ENCODE measurements around the gene CDKN2B. TPM values are rescaled to one million over a fixed set of nuclear protein-coding genes. Genes with fewer than 3 reads are reported as not detected.
A peak's percentile ranks its signal among the peaks of the same experiment; 100 is the strongest.

CDKN2B gene
- total and polyA plus RNA-seq, 5 experiments from 2014 or later, result 0.17 to 0.31 TPM; not detected in 3

DNA sequence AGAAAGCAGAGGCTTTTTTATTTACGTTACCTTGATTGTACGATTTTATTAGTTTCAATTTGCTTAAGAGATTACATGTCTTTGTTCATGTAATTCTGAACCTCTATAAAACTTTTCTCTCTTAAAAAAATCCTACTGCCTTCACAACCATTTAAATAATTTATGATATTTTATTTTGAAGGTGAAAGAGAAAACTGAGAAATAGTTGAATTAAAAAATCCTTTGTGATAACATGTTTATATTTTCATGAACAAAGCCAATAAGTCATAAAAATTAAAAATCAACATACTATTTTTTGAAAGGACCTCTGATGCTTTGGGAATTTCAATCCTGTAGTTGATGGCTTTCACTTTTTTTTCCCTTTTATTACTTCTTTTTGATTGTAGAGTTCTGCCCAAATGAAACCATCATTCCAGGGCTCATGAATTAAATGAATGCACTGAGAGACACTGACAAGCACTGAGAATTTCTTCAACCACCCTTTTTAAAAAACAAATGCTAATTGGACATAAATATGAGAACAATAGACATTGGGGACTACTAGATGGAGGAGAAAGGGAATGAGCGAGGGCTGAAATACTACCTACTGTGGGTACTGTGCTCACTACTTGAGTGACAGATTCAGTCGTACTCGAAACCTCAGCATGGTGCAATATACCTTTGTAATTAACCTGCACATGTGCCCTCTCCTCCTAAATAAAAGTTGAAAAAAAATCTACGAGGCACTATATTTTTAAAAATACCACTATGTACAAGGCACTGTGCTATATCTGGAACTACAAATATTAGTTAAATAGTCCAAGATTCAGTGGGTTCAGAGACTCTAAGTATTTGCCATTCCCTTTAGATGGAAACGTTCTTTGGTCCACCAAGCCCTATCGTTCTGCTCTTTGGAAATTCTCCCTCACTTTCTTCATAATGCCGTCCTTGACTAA lies 20.8 kb downstream of the CDKN2B start:
- Mint-ChIP-seq H3K4me3 (no peak overlapping the region), H3K27me3 (peaks cover 42 to 68% (median 58%) of the 10 kb centered on the region in 5 donors), H3K27ac (no peak overlapping the region), H3K9me3 (peaks cover 0 to 24% (median 2%) of the 10 kb centered on the region in 9 donors), H3K36me3 (peaks cover 2 to 13% (median 4%) of the 10 kb centered on the region in 3 donors), H3K4me1 (peaks cover 0 to 8% (median 6%) of the 10 kb centered on the region in 4 donors)
- ATAC-seq (no peak), DNase-seq (no peak)
- POLR2A ChIA-PET, result no interaction called here

DNA sequence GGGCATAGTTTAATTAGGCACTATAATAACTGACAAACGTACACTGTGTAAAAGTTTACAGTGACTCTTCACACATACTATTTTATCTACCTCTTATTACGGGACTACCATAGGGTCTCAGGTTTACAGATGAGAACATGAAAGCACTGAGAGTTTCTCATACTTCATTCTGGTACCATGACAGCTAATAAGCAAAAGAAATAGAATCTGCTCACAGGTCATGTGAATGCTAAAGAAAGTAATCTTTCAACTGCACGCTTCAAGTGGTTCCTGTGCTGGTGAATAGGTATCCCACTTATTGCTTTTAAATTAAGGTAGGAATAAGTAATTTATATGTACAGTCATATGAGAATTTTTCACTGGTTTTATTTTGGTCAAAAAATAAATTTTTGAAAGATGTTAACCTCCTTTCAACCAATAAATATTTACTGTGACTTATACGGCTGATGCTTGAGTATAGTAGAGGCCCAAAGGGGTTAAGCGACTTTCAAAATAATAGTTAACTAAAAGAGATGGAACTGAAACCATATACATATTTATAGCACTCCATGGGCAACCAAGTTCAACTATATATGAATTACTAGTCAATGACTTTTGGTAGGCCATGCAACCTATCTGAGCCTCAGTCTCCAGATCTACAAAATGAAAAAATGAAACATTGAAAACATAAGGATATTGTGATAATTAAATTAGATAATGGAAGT lies 23.0 kb downstream of the CDKN2B start:
- ATAC-seq (no peak), DNase-seq (no peak)
- H3K27ac Mint-ChIP-seq, result no peak overlapping the region
- H3K4me3 Mint-ChIP-seq, result no peak overlapping the region
- peaks cover 0 to 24% (median 2%) of the 10 kb centered on the region in 9 donors for H3K9me3 Mint-ChIP-seq
- peaks cover 0 to 5% (median 3%) of the 10 kb centered on the region in 4 donors for H3K4me1 Mint-ChIP-seq
- POLR2A ChIA-PET, result interaction anchor here (0.5 kb wide), 1 partner anchor 9 kb away, joined by 3 read pairs; no protein-coding TSS in a partner anchor
- H3K36me3 Mint-ChIP-seq, result peaks cover 2 to 13% (median 4%) of the 10 kb centered on the region in 3 donors
- H3K27me3 Mint-ChIP-seq, result peaks cover 43 to 90% (median 64%) of the 10 kb centered on the region in 5 donors

GRCh38 chr9:21984101-21984500 lies 25.0 kb downstream of the CDKN2B start:
- no peaks in the 10 kb centered on the region for H3K4me1 Mint-ChIP-seq
- no peak overlapping the region for H3K4me3 Mint-ChIP-seq
- POLR2A ChIA-PET, result no interaction called here

GRCh38 chr9:21983561-21983935 lies 25.6 kb downstream of the CDKN2B start:
- no peak for DNase-seq
- H3K27me3 Mint-ChIP-seq, result peaks cover 47 to 89% (median 62%) of the 10 kb centered on the region in 5 donors

More at GRCh38 chr9:21984101-21984500, 25.0 kb downstream of the CDKN2B start:
- peaks cover 47 to 89% (median 62%) of the 10 kb centered on the region in 5 donors for H3K27me3 Mint-ChIP-seq
- no peak for ATAC-seq
- no peak overlapping the region for H3K27ac Mint-ChIP-seq
- H3K9me3 Mint-ChIP-seq, result peaks cover 0 to 20% (median 7%) of the 10 kb centered on the region in 9 donors
- H3K36me3 Mint-ChIP-seq, result peaks cover 2 to 13% (median 2%) of the 10 kb centered on the region in 3 donors
- no peak for DNase-seq

DNA sequence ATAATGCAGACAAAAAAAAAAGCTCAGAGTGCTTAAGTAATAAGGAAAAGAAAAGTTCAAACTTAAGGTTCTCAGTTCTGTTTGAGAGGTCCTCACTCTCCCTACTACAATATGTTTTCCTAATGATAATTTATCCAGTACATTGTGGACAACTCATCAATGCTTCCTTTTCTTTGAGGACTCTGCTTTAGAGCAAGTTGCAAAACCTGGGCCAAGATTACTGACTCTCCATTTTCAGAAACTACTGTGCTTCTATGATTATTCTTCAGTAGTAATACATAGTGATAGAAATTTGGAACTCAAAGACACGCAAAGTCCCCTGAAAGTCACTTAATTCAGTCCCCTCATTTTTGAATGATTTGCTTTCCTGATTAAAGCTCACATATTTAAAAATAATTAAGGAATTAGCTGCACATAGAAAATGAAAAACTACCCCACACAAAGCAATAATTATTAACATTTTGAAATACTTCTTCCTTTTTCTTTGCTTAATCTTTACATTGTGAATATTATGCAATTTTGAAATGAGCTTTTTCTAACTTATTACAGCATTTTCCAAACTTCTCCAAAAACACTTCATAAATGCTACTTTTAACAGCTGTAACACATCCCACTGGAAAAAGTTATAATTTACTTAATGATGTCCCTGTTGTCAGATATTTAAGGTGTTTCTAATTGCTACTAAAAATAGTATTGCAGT lies 26.1 kb downstream of the CDKN2B start:
- peaks cover 45 to 89% (median 61%) of the 10 kb centered on the region in 5 donors for H3K27me3 Mint-ChIP-seq
- no peaks in the 10 kb centered on the region for H3K4me1 Mint-ChIP-seq
- POLR2A ChIA-PET, result interaction anchor here (0.8 kb wide), 1 partner anchor 12 kb away, joined by 3 read pairs; the partner anchor contains the start of genes CDKN2A and CDKN2B-AS1
- H3K4me3 Mint-ChIP-seq, result no peak overlapping the region
- DNase-seq (no peak), ATAC-seq (no peak)
- H3K36me3 Mint-ChIP-seq, result peaks cover 0 to 14% (median 2%) of the 10 kb centered on the region in 3 donors
- no peak overlapping the region for H3K27ac Mint-ChIP-seq
- H3K9me3 Mint-ChIP-seq, result peaks cover 0 to 14% (median 5%) of the 10 kb centered on the region in 9 donors

More at GRCh38 chr9:21983561-21983935, 25.6 kb downstream of the CDKN2B start:
- H3K27ac Mint-ChIP-seq, result no peak overlapping the region
- H3K4me1 Mint-ChIP-seq, result no peaks in the 10 kb centered on the region
- POLR2A ChIA-PET, result interaction anchor here (0.8 kb wide), 1 partner anchor 11 kb away, joined by 3 read pairs; the partner anchor contains the start of genes CDKN2A and CDKN2B-AS1
- no peak for ATAC-seq
- H3K4me3 Mint-ChIP-seq, result no peak overlapping the region
- H3K36me3 Mint-ChIP-seq, result peaks cover 1 to 14% (median 2%) of the 10 kb centered on the region in 3 donors
- H3K9me3 Mint-ChIP-seq, result peaks cover 0 to 16% (median 6%) of the 10 kb centered on the region in 9 donors

- H3K27me3 Mint-ChIP-seq, result peaks cover 47 to 89% (median 61%) of the 10 kb centered on the region in 5 donors
- no peaks in the 10 kb centered on the region for H3K4me1 Mint-ChIP-seq
- peaks cover 0 to 14% (median 5%) of the 10 kb centered on the region in 9 donors for H3K9me3 Mint-ChIP-seq
- ATAC-seq (no peak), DNase-seq (no peak)
- no peak overlapping the region for H3K4me3 Mint-ChIP-seq
- POLR2A ChIA-PET, result no interaction called here
- no peak overlapping the region for H3K27ac Mint-ChIP-seq
- peaks cover 0 to 14% (median 2%) of the 10 kb centered on the region in 3 donors for H3K36me3 Mint-ChIP-seq
Measured at GRCh38 chr9:21982391-21982790, 26.7 kb downstream of the CDKN2B start.

DNA sequence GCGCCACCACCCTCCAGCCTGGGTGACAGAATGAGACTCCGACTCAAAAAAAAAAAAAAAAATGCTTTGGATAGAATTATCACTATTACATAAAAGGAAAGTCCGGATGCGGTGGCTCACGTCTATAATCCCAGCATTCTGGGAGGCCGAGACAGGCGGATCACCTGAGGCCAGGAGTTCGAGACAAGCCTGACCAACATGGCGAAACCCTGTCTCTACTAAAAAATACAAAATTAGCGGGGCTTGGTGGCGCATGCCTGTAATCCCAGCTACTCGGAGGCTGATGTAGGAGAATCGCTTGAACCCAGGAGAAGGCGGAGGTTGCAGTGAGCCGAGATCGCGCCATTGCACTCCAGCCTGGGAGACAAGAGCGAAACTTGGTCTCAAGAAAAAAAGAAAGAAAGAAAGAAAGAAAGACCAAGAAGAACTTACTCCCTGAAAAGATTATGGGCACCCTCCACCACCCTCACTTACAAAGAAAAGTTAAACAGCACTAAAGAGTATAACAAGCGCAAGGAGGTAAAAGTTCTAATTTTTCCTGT lies 32.7 kb downstream of the CDKN2B start:
- POLR2A ChIA-PET, result no interaction called here
- peaks cover 5 to 19% (median 16%) of the 10 kb centered on the region in 3 donors for H3K36me3 Mint-ChIP-seq
- H3K9me3 Mint-ChIP-seq, result peaks cover 0 to 36% (median 10%) of the 10 kb centered on the region in 9 donors
- DNase-seq, result no peak
- H3K4me1 Mint-ChIP-seq, result peaks cover 12 to 21% (median 18%) of the 10 kb centered on the region in 4 donors
- H3K4me3 Mint-ChIP-seq, result no peak overlapping the region
- no peak overlapping the region for H3K27ac Mint-ChIP-seq
- peaks cover 62 to 95% (median 79%) of the 10 kb centered on the region in 5 donors for H3K27me3 Mint-ChIP-seq
- no peak for ATAC-seq

DNA sequence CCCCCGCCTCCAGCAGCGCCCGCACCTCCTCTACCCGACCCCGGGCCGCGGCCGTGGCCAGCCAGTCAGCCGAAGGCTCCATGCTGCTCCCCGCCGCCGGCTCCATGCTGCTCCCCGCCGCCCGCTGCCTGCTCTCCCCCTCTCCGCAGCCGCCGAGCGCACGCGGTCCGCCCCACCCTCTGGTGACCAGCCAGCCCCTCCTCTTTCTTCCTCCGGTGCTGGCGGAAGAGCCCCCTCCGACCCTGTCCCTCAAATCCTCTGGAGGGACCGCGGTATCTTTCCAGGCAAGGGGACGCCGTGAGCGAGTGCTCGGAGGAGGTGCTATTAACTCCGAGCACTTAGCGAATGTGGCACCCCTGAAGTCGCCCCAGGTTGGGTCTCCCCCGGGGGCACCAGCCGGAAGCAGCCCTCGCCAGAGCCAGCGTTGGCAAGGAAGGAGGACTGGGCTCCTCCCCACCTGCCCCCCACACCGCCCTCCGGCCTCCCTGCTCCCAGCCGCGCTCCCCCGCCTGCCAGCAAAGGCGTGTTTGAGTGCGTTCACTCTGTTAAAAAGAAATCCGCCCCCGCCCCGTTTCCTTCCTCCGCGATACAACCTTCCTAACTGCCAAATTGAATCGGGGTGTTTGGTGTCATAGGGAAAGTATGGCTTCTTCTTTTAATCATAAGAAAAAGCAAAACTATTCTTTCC lies 34.2 kb downstream of the CDKN2B start:
- ATAC-seq (peak; percentile 62 to 76), DNase-seq (peak in 2 of 10 donors; percentile 34 to 35)
- Mint-ChIP-seq H3K36me3 (peaks cover 11 to 28% (median 20%) of the 10 kb centered on the region in 3 donors), H3K4me3 (peak overlapping the region; percentile 73 to 89 (median 83)), H3K27me3 (peaks cover 71 to 98% (median 86%) of the 10 kb centered on the region in 5 donors), H3K9me3 (peaks cover 0 to 46% (median 20%) of the 10 kb centered on the region in 9 donors), H3K27ac (peak overlapping the region in 3 of 10 donors; percentile 11 to 65 (median 27)), H3K4me1 (peaks cover 12 to 24% (median 21%) of the 10 kb centered on the region in 4 donors)
- POLR2A ChIA-PET, result no interaction called here

DNA sequence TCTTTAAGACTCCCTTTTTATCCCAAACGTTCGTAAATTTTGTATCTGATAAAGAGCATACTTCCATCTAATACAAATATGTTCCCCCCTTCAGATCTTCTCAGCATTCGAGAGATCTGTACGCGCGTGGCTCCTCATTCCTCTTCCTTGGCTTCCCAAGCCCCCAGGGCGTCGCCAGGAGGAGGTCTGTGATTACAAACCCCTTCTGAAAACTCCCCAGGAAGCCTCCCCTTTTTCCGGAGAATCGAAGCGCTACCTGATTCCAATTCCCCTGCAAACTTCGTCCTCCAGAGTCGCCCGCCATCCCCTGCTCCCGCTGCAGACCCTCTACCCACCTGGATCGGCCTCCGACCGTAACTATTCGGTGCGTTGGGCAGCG lies 34.8 kb downstream of the CDKN2B start:
- H3K27ac Mint-ChIP-seq, result peak overlapping the region in 4 of 10 donors; percentile 11 to 65 (median 26)

GRCh38 chr9:21972361-21972760 lies 36.7 kb downstream of the CDKN2B start:
- DNase-seq (no peak), ATAC-seq (no peak)
- peaks cover 63 to 98% (median 88%) of the 10 kb centered on the region in 5 donors for H3K27me3 Mint-ChIP-seq
- POLR2A ChIA-PET, result no interaction called here
- peaks cover 21 to 36% (median 26%) of the 10 kb centered on the region in 3 donors for H3K36me3 Mint-ChIP-seq
- H3K9me3 Mint-ChIP-seq, result peaks cover 0 to 65% (median 23%) of the 10 kb centered on the region in 9 donors
- peaks cover 13 to 32% (median 26%) of the 10 kb centered on the region in 4 donors for H3K4me1 Mint-ChIP-seq
- peak overlapping the region in 1 of 10 donors; percentile 43 for H3K27ac Mint-ChIP-seq
- H3K4me3 Mint-ChIP-seq, result no peak overlapping the region

More for the DNA sequence above, 34.8 kb downstream of the CDKN2B start:
- peaks cover 12 to 27% (median 19%) of the 10 kb centered on the region in 3 donors for H3K36me3 Mint-ChIP-seq
- peaks cover 68 to 98% (median 86%) of the 10 kb centered on the region in 5 donors for H3K27me3 Mint-ChIP-seq
- H3K4me1 Mint-ChIP-seq, result peaks cover 12 to 24% (median 21%) of the 10 kb centered on the region in 4 donors
- POLR2A ChIA-PET, result no interaction called here
- ATAC-seq, result no peak
- DNase-seq, result no peak
- peaks cover 0 to 51% (median 21%) of the 10 kb centered on the region in 9 donors for H3K9me3 Mint-ChIP-seq
- peak overlapping the region; percentile 73 to 89 (median 82) for H3K4me3 Mint-ChIP-seq

All from naive thymus-derived CD8-positive, alpha-beta T cell (primary cell).